Testis (tissue), 3 donors: ENCODE measurements around the gene EVI5. TPM values are rescaled to one million over a fixed set of nuclear protein-coding genes. Genes with fewer than 3 reads are reported as not detected.

ENCODE experiments used
- DNase-seq: peaks from one replicate; pipeline ENCODE4 v3.0.0-alpha.2; 2019
- H3K27ac ChIP-seq, 2 donors: fragments of 200-600 bp; sonication (generic); one replicate each; pipeline ENCODE4 v1.5.1; 2019
- H3K27me3 ChIP-seq: fragments of 200-600 bp; sonication (generic); one replicate; pipeline ENCODE4 v1.5.1; 2019
- H3K36me3 ChIP-seq: fragments of 200-600 bp; sonication (generic); one replicate; pipeline ENCODE4 v1.5.1; 2017; ENCODE audit warnings: low read depth; ENCODE audit errors: missing control alignments
- H3K4me1 ChIP-seq: fragments of 200-600 bp; sonication (generic); one replicate; pipeline ENCODE4 v1.5.1; 2019
- H3K4me3 ChIP-seq, 2 donors: fragments of 200-600 bp; sonication (generic); one replicate each; pipeline ENCODE4 v1.5.1; 2017 to 2019
- H3K9me3 ChIP-seq: fragments of 200-600 bp; sonication (generic); one replicate; pipeline ENCODE4 v1.5.1; 2017
- POLR2A ChIP-seq: fragments of 450-650 bp; IDR thresholded peaks from one replicate; pipeline ENCODE4 v1.6.1; 2017; ENCODE audit warnings: antibody characterized with exemption, mild to moderate bottlenecking, moderate library complexity
- WGBS, 2 donors: methylation state at CpG; one replicate each; pipeline ENCODE4 v1.1.5; 2018; 5-methylcytosine and 5-hydroxymethylcytosine counted together
- intact Hi-C: fragments of 100-400 bp; cut with DNase I; formaldehyde crosslinking; loops from one replicate; pipeline ENCODE4 v1.15.1; 2023; ENCODE audit warnings: low total_unique reads
- polyA plus RNA-seq: library from polyadenylated mRNA; stranded (reverse); fragments of 350-450 nt; fragmentation: Illumina TruSeq; extraction: RNeasy Lipid Tissue Mini Kit (QIAGEN cat#74804); gene quantifications from one replicate; pipeline ENCODE4 v1.2.3, GENCODE V29; 2014; ENCODE audit warnings: low read depth, low replicate concordance; ENCODE audit not compliant: insufficient read depth
- total RNA-seq, 2 donors: library from RNA; depleted of rRNA; stranded (reverse); fragments of >200 nt; gene quantifications; one replicate each; pipeline ENCODE4 v1.2.3, GENCODE V29; 2016
- TF ChIP-seq, protein P1 (sequence below), 3 experiments: fragments of 450-650 bp in 2 of 3; fragments of 200-600 bp in 1 of 3; sonication (generic) in 1 of 3; IDR thresholded peaks; one replicate each; pipeline ENCODE4 v1.5.1; 2016 to 2019; ENCODE audit warnings: antibody characterized with exemption in 3 of 3, mild to moderate bottlenecking in 2 of 3, moderate library complexity in 1 of 3

Gene EVI5
- total and polyA plus RNA-seq, 3 donors from 2014 or later: 27.0 to 73.9 (median 58.7) TPM

DNA sequence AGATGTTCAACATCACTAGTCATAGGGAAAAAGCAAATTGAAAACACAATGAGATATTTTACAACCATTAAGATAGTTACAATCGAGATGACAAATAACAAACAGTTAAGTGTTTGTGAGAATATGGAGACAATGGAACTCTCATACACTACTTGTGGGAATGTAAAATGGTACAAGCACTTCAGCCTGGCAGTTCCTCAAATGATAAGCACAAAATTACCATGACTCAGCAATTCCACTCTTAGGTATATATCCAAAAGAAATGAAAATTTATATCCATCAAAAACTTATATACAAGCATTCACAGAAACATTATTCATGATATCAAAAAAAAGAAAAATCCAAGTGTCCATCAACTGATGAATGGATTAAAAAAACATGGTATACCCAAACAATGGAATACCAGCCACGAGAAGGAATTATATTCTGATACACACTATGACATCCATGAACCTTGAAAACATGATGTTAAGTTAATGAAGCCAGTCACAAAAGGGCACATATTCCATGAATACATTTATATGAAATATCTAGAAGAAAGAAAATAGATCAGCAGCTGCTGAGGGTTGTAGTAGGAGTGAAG is 76.4 kb downstream of the EVI5 start:
- intact Hi-C loops: no loop called here
- Histone ChIP-seq H3K4me3 (no peak overlapping the region), H3K9me3 (no peaks in the 10 kb centered on the region), H3K27ac (no peak overlapping the region), H3K27me3 (no peaks in the 10 kb centered on the region), H3K4me1 (peaks cover 8% of the 10 kb centered on the region), H3K36me3 (no peaks in the 10 kb centered on the region)
- TF ChIP-seq, protein P1, sequence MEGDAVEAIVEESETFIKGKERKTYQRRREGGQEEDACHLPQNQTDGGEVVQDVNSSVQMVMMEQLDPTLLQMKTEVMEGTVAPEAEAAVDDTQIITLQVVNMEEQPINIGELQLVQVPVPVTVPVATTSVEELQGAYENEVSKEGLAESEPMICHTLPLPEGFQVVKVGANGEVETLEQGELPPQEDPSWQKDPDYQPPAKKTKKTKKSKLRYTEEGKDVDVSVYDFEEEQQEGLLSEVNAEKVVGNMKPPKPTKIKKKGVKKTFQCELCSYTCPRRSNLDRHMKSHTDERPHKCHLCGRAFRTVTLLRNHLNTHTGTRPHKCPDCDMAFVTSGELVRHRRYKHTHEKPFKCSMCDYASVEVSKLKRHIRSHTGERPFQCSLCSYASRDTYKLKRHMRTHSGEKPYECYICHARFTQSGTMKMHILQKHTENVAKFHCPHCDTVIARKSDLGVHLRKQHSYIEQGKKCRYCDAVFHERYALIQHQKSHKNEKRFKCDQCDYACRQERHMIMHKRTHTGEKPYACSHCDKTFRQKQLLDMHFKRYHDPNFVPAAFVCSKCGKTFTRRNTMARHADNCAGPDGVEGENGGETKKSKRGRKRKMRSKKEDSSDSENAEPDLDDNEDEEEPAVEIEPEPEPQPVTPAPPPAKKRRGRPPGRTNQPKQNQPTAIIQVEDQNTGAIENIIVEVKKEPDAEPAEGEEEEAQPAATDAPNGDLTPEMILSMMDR (IDR thresholded peaks at IDR 0.05): no peak
- TF ChIP-seq POLR2A: no peak
- WGBS, 2 donors: 80 to 94% methylated on average over 2 of the region's 2 CpGs
- no peak for DNase-seq

- Histone ChIP-seq H3K27me3 (no peaks in the 10 kb centered on the region), H3K4me3 (no peak overlapping the region), H3K4me1 (peaks cover 8% of the 10 kb centered on the region), H3K36me3 (no peaks in the 10 kb centered on the region), H3K27ac (no peak overlapping the region), H3K9me3 (no peaks in the 10 kb centered on the region)
- WGBS, 2 donors: 92 to 95% methylated on average over 2 of the region's 2 CpGs
- TF ChIP-seq, protein P1 (IDR thresholded peaks at IDR 0.05): no peak
- TF ChIP-seq POLR2A: no peak
- intact Hi-C loops: no loop called here
- no peak for DNase-seq
Measured at GRCh38 chr1:92707709-92708108, 77.2 kb downstream of the EVI5 start.

DNA sequence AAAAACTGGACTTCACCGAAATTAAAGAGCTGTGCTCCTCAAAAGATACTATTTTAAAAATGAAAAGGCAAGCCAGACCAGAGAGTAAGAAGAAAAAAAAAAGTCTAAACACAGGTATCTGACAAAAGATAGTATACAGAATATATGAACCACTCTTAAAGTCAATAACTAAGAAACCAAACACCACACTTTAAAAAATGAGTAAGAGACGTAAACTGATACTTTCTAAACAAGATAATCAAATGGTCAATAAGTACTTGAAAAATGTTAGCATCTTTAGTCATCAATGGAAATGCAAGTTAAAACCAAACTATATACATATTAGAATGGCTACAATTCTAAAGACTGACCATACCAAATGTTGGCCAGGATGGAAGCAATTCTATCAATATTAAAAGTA is 77.6 kb downstream of the EVI5 start:
- no peak for DNase-seq
- H3K9me3 ChIP-seq: no peaks in the 10 kb centered on the region
- TF ChIP-seq, protein P1 (IDR thresholded peaks at IDR 0.05): no peak
- no peak for TF ChIP-seq POLR2A
- no peak overlapping the region for H3K27ac ChIP-seq
- peaks cover 8% of the 10 kb centered on the region for H3K4me1 ChIP-seq
- H3K27me3 ChIP-seq: no peaks in the 10 kb centered on the region
- H3K36me3 ChIP-seq: no peaks in the 10 kb centered on the region
- WGBS, 2 donors: 91 to 98% methylated on average over 2 of the region's 2 CpGs
- intact Hi-C loops: no loop called here
- H3K4me3 ChIP-seq: no peak overlapping the region

DNA sequence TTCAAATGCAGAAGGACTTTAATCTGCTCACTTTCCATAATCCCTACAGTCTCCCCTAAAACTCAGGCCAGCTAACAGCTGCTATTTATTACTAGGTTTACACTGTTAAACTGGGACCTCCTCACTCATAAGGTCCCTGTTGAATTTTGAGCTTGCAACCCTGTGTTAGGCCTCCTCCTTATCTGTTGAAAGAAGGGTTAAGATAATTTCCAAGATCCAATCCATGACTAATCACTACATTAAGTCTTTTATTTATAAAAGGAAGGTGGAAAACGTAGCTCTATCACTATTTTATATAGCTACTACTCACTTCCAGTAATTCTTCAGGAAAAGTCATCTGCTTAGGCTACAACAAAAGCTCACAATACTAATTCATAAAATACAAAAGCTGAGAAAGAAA is 79.5 kb downstream of the EVI5 start:
- DNase-seq: no peak
- 55 to 61% methylated on average over 1 of the region's 1 CpG for WGBS, 2 donors
- H3K27ac ChIP-seq: no peak overlapping the region
- no peaks in the 10 kb centered on the region for H3K4me1 ChIP-seq
- intact Hi-C loops: no loop called here
- H3K4me3 ChIP-seq: no peak overlapping the region
- no peaks in the 10 kb centered on the region for H3K9me3 ChIP-seq
- no peak for TF ChIP-seq POLR2A
- TF ChIP-seq, protein P1 (IDR thresholded peaks at IDR 0.05): no peak
- H3K27me3 ChIP-seq: no peaks in the 10 kb centered on the region
- no peaks in the 10 kb centered on the region for H3K36me3 ChIP-seq

- TF ChIP-seq, protein P1 (IDR thresholded peaks at IDR 0.05): no peak
- no peak for TF ChIP-seq POLR2A
- Histone ChIP-seq H3K36me3 (no peaks in the 10 kb centered on the region), H3K27me3 (no peaks in the 10 kb centered on the region), H3K9me3 (no peaks in the 10 kb centered on the region), H3K27ac (no peak overlapping the region), H3K4me1 (no peaks in the 10 kb centered on the region), H3K4me3 (no peak overlapping the region)
- 63 to 68% methylated on average over 1 of the region's 1 CpG for WGBS, 2 donors
- no peak for DNase-seq
- intact Hi-C loops: no loop called here
Measured at GRCh38 chr1:92701147-92701546, 83.8 kb downstream of the EVI5 start.
